Stimulated activated CD8-positive, alpha-beta memory T cell treated with anti-CD3 and anti-CD28 coated beads, Interleukin-4, amount 100 ng/mL, for 48 hours (primary cell): ENCODE results near the gene IMMP2L.
"Not testable (repeated sequence)": the region's sequence is repeated elsewhere in the genome, so short reads cannot be mapped to it uniquely, and the experiment has no call there.

ENCODE experiments used
- DNase-seq: peaks from one replicate; pipeline ENCODE4 v3.0.0-alpha.2; 2020

IMMP2L gene

GRCh38 chr7:111328487-111328886 lies 233.8 kb downstream of the IMMP2L start:
- no peak for DNase-seq

- DNase-seq, result no peak
Measured at GRCh38 chr7:111324776-111325175, 237.5 kb downstream of the IMMP2L start.

DNA sequence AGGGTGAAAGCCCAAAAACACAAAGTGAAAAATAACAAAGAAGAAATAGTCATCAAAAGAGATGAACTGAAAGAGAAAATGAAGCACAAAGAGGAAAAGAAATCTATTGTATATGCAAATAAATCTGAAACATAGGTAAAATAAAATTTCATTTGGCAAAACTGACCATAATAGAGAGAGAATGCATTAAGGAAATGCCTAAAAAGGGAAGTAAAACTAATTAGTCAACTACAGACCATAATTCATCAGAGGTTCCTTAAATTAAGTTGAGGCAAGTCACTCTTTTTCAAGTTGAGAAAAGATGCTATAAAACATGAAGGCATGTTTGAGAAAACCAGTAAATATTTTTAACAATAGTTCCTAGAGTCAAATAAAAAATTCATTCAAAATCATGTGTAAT lies 238.1 kb downstream of the IMMP2L start:
- DNase-seq, result no peak

GRCh38 chr7:111323670-111324069 lies 238.6 kb downstream of the IMMP2L start:
- DNase-seq, result not testable (repeated sequence)

GRCh38 chr7:111320133-111320532 lies 242.2 kb downstream of the IMMP2L start:
- DNase-seq, result no peak

GRCh38 chr7:111312966-111313365 lies 249.3 kb downstream of the IMMP2L start:
- DNase-seq, result no peak

- no peak for DNase-seq
Measured at GRCh38 chr7:111308691-111309090, 253.6 kb downstream of the IMMP2L start.

GRCh38 chr7:111301891-111302290 lies 260.4 kb downstream of the IMMP2L start:
- DNase-seq, result no peak

DNA sequence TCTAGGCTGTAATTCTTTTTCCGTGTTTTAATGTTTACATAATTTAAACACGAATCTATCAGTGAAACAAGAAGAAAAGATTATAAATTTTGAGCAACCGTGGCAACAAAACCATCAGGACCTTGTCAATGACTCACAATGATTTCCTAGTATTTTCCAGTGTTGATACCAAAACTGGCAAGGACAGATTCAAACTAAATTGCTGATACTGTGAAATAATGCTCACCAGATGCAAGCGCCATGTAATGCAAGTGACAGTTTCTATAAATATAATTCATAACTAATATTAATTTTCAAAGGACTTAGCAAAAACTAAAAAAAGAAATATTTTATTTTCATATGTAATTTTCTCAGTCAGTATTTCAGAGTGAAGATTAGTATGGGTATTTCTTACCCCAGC lies 267.8 kb downstream of the IMMP2L start:
- DNase-seq, result no peak

DNA sequence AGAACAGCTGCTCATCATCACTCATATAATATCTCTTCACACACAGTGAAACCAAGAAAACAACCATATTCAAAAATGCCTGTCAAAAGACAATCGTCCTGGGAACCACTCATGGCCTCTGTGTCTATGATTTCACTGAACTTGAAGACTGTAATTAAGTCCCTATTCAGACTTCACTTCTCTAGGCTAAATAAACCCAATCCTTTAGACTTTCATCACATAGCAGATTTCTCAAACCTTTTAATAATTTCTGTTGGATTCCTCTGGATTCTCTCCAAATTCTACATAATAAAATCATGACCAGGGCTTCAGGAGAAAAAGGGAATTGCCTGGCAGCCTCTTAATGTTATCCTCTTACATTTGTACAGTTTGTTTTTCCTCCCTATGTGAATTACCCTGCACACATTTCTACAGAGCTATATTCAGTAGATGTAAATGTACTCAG lies 270.2 kb downstream of the IMMP2L start:
- no peak for DNase-seq

DNA sequence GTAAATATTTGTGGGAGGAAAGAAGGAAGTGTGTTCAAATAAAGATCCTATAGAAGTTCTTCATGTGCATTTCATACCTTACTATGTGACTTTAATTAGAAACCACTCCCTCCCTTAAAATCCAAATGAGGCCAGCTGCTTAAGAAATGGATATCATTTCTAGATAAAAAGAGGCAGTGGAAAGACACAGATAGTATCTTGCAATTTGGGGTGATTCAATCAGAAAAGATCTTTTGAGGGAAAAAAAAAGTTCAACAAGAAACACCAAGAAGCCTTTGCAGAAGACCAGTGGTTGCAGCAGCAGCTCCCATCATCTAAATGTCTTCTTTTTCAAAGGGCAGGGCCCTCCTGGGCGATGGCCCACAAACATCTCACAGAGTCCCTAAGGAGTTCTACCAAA lies 271.3 kb downstream of the IMMP2L start:
- DNase-seq, result no peak

DNA sequence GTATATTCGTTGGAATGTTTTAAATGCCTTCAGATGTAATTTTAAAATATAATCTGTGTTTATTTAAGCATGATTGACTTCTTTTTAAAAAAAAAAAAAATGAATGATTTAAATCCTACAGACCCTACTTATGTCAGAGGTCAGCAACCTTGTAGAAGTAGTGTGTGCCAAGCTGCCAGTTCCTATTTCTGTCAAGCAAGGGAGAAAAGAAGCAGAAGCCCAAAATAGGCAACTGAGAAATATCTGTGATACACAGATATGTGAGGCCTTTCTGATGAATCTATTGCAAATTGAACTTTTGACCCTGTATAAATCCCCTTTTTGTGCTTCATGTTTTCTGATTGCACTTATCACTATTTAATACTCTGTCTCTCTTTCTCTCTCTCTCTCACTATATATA lies 271.9 kb downstream of the IMMP2L start:
- no peak for DNase-seq

DNA sequence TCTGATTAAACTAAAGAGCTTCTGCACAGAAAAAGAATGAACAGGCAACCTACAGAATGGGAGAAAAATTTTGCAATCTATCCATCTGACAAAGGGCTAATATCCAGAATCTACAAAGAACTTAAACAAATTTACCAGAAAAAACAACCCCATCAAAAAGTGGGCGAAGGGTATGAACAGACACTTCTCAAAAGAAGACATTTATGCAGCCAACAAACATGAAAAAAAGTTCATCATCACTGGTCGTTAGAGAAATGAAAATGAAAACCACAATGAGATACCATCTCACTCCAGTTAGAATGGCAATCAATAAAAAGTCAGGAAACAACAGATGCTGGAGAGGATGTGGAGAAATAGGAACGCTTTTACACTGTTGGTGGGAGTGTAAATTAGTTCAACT lies 273.9 kb downstream of the IMMP2L start:
- not testable (repeated sequence) for DNase-seq

- DNase-seq, result no peak
Measured at GRCh38 chr7:111282626-111283025, 279.7 kb downstream of the IMMP2L start.

DNA sequence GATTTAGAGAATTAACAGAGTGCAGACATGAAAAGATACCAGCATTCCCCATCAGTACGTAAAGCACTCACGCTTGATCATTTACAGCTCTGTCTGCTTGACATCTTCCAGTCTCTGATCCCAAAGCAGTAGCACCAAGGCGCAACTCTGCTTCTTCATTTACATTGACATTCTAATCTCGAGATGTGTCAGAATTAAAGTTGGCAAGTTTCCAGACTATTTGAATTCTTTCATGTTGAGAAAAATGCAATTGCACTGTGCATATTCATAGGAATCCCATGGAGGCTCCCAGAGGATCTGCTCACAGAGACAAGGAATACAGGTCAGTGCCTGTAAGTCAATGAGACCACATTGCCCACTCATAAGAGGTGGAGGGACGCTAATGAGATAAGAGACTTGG lies 287.4 kb downstream of the IMMP2L start:
- DNase-seq, result no peak

DNA sequence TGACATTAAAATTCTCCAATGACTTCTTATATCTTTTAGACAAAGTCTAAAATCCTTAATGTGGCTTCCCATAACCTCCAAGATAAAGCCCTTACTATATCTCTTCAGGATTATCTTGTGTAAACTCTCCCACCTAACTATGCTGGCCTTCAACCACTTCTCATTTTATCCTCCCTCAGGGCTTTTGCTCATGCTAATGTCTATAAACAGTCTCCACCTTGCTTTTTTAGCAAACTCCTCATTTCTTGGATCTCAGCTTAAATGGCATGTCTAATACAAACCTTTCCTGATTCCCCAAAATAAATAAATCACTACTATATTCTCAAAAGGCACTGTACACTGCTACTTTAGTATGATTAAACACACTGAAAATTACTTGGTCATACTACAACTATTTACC lies 290.2 kb downstream of the IMMP2L start:
- no peak for DNase-seq

DNA sequence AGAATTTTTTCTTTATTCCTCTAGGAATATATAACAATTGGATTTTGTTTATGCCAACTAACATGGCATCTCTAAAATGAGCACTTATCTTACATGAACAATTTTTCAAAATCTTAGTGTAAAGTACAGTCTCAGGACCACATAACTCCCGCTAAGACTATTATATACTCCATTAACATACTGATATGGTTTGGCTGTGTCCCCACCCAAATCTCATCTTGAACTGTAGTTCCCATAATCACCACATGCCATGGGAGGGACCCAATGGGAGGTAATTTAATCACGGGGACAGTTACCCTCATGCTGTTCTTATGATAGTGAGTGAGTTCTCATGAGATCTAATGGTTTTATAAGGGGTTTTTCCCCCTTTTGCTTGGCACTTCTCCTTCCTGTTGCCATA lies 291.5 kb downstream of the IMMP2L start:
- DNase-seq, result not testable (repeated sequence)

DNA sequence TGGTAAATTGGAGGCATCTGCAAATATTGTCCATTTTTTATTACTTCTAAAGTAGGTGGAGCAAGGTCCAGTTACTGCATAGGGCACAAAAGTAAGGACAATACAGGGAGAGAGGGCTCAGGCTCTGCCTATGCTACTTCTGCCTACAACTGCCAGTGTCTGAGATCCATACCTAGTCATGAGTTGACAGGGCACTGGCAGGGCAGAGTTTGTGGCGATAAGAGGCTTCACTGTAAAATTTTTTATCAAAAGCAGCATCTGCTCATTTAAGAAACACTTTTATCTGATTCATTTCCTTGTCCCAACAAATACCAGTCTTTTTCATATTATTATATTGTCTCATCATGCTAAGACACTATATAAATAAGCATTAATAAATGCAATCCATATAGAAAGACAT lies 293.4 kb downstream of the IMMP2L start:
- DNase-seq, result no peak

GRCh38 chr7:111266613-111267012 lies 295.7 kb downstream of the IMMP2L start:
- DNase-seq, result no peak

DNA sequence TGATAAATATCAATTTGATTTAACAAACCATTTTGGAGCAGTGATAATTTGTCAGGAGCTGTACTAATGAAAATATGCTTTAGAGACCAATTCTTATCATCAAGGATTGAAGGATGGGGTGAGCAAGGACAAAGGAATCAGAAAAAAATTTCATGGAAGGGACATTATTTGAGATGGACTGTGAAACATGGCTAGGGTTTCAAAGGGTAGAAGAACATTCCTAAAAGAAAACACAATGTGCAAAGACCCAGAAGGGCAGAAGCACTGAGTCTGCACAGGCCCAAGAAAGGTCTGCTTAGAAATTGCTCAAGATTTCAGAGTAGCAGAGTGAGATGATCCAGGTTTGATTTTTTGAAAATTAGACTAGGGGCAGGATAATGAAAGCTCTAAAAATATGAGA lies 296.9 kb downstream of the IMMP2L start:
- DNase-seq, result no peak

GRCh38 chr7:111264981-111265380 lies 297.3 kb downstream of the IMMP2L start:
- no peak for DNase-seq

DNA sequence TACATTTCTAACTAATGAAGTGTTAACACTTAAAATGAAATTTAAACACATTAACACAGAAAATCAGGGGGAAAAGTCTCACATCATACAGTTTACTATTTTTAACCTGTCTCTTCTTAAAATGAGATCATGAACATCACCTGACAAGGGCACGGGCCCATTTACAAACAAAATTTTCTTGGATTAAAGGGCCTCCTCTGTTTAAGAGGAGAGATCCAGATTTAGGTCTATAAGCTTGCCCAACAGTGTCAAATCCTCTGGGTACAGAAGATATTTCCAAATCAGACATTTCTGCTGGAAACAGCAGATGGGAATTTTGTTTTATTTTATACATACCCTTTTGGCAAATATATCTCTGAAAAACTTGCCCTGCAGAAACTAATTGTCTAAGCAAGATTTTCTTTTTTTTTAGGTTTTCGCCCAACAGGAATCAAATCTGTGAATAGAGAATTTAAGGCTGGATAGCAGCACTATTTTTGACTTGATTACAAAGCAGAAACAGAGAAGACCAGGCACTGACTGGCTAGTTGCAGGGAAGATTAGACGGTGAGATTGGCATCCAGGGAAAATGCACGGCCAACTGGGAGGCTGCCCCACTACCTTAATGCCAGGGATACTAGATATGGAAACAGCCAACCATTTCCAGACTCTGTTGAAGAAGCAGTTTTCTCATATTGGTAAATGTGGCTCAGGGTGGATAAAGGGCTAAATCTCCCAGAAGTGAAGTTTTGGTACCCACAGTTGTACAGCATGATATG lies 298.0 kb downstream of the IMMP2L start:
- DNase-seq, result no peak

DNA sequence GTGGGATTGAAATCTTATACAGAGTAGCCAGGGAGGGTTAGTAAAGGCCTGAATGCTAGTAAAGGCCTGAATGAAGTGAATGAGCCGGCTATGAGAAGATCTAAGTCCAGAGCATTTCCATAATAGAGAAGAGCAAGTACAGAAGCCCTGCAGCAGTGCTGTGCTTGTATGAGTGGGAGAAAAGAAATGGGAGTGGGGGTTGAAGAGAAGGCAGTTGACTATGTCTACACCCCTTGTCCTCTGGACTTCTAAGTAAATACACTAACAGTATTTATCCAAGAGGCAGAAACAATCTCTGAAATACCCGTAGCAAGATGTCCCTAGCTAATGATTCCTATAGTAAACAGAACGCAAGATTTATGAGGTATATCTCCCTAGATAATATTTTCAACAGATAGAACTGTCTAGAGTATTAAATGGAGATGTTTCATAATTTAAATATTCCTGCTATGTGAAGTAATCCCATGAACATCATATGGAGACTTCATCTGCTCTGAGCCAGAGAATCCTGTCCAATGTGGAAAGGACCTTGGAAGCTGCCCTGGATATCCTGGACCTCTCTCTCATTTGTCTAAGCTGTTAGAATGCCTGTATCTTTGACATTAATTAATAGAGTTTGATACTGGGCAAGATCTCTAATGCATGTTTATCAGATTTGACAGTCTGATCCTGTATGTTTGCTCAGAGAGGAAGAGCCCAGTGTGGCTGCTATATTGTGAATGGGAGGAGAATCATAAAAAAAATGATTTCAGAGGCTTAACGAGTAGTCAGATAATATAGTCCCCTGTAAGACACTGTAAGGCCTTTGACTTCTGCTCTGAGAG lies 299.8 kb downstream of the IMMP2L start:
- no peak for DNase-seq

- no peak for DNase-seq
Measured at GRCh38 chr7:111261496-111261895, 300.8 kb downstream of the IMMP2L start.
